GOT3 (cell line): ENCODE measurements around the gene SPTB.

Experiments
- DNase-seq: peaks from one replicate; lab custom pipeline; 2025; ENCODE audit warnings: mixed read lengths; lab: John Stamatoyannopoulos, UW

Gene SPTB

GRCh38 chr14:64708148-64709004 is 171.3 kb downstream of the SPTB start:
- no peak for DNase-seq

- no peak for DNase-seq
Measured at GRCh38 chr14:64707661-64708060, 172.0 kb downstream of the SPTB start.

DNA sequence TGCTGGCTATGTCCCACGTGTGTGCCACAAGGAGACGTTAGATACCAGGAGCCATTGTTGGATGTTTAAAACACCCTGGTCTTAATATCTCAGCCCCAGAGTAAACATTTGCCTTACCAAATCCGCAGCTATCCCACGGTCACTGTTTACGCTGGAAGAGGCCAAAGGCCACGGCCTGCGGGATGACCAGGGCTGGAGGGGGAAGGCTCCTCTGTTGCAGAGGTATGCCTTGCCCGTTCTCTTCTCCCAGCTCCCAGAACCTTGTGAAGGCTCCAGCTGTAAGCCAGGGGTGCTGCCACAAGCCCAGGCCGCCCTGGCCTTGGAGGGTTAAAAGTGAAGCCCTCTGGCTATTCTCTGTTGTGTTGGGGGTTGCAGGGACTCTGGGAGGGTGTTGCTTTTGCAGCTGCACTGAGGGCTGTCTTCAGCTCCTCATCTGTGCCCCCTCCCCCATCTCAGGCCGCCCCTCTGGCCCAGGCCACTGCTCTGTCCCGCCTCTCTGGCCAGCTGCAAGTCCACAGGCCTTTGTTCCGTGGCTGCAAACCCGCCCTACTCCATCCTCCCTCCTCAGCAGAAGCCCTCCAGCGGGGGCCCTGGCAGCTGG is 173.0 kb downstream of the SPTB start:
- no peak for DNase-seq

DNA sequence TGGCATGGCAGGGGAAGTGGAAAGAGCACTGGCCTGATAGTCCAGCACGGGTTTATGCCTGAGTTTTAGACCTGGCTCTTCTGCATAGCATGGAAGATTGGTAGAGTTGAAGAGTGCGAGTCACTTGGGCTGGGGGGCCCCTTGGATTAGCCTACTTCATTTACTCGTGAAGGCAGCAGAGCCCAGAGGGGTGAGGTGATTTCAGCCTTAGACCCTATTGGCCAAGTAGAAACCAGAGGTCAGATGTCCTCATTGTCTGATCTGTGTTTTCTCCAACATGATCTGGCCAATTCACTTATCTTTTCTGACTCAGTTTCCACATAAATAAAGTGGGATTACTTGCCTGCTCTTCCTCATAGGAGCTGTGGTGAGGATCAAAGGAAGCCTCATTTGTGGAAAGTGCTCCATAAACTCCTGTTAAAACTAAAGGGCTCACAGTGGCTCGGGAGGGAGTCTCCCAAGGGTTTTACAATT is 173.6 kb downstream of the SPTB start:
- DNase-seq, result no peak

- no peak for DNase-seq
Measured at GRCh38 chr14:64705381-64706118, 174.2 kb downstream of the SPTB start.

- no peak for DNase-seq
Measured at GRCh38 chr14:64704743-64705380, 174.8 kb downstream of the SPTB start.

DNA sequence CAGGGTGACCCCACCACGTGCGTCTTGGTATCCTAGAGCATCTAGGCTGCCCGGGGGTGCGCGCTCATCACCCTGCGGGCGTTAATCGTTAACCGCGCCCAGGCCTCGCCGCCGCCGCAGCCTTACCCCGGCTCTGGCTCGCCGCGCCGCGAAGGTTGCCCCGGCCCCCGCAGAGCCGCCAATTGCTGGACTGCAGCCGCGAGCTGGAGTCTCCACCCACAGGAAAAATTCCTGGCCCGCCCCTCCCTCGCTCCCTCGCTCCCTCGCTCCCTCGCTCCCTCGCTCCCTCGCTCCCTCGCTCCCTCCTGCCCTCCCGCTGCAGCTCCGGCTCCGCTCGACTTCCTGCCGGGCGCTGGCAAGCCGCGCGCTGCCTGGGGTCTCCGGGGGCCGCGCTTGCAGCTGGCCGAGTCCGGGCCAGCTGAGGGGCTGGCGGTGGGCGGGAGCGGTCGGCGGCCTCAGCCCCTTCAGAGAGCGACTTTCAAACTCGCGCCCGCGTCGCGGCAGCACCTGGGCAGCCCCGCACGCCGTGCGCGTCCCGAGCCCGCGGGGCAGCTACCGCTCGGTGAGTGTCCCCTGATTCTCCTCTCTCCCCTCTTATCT is 175.5 kb downstream of the SPTB start, which contains the start of gene PLEKHG3:
Gene PLEKHG3 (plus strand): TSS at position 282 of the 600 bp plus-strand sequence. CDS start 23,208 bp downstream, outside the sequence.
- DNase-seq, result no peak

- DNase-seq, result no peak
Measured at GRCh38 chr14:64703395-64704142, 176.1 kb downstream of the SPTB start.

GRCh38 chr14:64702493-64703394 is 177.0 kb downstream of the SPTB start:
- no peak for DNase-seq

DNA sequence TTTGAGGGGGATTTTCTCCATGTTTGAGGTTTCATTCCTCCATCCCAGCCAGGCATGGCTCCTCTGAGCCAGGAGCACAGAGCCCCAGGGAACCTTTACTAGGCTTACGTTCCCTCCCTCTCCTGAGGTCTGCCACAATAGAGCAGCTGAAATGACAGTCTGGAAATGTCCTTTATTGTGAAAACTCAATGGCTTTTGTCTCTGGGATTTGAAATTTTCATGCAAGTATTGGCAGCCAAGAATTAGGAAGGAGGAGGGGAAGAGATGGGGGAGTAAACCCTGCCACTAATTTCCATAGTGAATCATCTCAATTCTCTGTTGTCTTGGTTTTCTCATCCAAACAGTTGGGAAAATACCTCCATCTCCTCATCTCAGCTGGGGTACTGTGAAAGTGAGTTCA is 178.0 kb downstream of the SPTB start:
- no peak for DNase-seq

GRCh38 chr14:64700894-64701293 is 178.8 kb downstream of the SPTB start:
- DNase-seq, result no peak

- no peak for DNase-seq
Measured at GRCh38 chr14:64700290-64700689, 179.4 kb downstream of the SPTB start.

DNA sequence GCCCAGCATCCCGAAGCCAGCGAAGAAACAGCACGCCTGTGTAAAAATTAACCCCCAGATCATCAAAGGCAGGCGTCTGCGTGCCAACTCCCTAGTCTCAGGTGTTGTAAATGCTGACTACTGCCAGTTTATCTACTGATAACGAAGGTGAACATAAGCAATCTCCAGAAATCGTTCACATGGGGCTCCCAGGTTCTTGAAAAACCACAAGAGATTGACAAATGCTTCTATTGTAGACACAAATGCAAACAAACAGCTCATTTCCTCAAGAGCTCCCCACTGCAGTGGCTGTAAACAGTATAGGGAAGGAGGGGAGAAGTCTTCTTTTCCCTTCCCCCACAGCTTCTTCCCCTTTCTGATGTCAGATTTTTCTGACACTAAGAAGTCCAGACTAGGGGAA is 180.8 kb downstream of the SPTB start:
- no peak for DNase-seq

DNA sequence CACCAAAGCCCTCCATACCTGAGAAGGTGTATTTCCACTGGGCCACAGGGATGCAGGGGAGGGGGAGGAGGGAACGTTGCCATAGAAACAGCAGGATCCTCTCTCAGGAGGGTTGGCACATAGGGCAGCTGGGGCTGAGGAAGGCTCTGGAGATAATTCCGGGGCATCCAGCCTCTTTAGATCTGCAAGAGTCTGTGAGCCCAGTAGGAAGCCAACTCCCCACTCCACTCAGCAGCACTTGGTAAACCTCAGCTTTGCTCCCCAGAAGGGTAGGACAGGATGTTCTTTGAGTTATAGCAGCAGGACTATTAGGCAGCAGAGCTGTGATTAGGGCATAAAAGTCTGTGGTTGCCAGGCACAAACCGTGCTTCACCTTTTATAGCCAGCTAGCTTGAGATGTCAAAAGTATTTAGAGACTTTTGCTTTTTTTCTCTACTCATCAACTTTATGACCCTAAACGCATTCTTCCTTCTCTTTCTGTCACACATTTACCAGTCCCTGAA is 183.3 kb downstream of the SPTB start:
- no peak for DNase-seq
